ENCODE data around the gene EDC4.
A peak's percentile ranks its signal among the peaks of the same experiment; 100 is the strongest.

The EDC4 gene

DNA sequence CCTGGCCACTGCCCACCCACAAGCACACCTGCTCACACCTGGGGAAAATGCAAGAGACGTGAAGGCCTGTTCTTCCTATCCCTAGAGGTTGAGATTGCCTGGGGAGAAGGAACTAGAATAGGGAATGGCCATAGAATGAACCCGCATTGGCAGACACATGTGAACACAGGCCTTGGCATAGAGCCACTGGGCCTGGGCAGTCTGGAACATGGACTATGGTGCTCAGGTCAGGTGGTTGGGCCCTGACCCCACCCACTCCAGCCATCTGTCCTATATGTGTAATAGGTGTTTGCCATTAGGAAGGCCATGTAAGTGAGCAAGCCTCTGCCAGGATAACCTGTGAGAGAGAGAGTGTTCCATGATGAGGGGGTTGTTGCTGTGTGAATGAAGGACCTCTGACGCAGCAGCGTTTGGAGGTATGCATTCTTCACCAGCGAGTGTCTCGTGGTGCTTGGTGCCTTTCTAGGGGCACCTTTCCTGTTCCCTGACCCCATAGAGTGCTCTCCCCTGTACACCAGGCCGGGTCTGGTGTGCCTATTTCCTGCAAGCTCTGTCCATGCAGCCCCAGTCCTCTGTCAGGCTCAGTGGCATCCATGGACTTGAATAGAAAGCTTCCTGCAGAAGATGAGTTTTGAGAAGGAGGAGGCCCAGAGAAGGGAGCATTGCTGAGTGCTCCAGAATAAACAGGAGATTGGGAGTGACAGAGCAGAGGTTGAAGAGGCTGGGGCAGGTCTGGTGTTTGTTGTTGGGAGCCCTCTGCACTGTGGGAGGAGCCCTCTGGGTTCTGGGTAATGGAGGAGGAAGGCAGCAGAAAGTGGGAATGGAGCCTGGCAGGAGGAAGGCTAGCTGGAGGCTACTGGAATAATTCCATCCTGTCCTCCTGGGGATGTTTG, 43.2 kb downstream of the EDC4 start:
- DNase-seq = no peak

DNA sequence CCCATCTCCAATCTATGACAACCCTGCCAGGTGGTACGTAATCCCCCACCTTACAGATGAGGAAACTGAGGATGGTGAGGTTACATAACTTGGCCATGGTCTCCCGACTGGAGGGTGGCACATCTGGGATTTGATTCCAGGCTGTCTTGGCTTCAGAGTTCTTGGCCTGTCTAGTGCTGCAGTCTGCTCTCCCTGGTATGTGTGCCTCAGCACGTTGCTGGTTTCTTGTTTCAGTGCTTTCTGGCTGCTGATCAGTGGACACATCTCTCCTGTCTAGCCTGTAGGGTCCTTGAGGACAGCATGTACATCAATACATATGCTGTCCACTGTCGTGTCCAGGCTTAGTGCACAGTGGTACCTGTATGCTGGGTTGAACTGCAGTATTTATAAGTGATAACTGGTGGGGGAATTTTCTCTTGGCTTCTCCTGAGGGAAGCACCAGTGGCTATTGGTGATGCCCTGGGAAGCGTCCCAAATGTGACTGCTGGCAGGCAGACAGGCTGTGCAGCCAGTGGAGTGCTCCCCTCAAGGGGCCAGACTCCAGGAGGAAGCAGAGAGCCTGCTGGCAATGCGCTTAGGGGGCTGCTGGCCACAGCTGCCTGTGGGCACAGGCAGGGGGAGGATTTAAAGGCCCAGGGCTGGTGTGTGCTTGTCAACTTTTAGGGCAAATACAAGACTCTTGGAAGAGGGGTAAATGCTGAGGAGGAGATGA, 44.4 kb downstream of the EDC4 start:
- DNase-seq = no peak

DNA sequence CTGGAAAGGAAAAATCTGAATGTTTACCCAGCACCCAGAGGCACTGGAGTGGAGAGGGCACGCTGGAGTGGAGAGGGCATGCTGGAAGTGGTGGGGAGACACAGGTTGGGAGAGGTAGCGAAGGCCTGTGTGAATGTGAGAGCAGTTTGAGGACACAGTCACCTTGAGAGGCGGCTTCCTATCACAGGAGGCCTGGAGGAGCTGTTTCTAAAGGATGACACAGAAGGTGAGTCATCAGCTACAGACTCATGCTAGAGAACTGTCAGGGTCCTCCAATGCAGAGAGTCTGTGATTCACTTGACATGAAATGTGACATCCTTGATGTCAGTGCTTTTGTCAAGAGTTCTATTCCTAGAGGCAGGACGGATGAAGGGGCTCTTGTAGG, 45.0 kb downstream of the EDC4 start:
- DNase-seq = no peak

DNA sequence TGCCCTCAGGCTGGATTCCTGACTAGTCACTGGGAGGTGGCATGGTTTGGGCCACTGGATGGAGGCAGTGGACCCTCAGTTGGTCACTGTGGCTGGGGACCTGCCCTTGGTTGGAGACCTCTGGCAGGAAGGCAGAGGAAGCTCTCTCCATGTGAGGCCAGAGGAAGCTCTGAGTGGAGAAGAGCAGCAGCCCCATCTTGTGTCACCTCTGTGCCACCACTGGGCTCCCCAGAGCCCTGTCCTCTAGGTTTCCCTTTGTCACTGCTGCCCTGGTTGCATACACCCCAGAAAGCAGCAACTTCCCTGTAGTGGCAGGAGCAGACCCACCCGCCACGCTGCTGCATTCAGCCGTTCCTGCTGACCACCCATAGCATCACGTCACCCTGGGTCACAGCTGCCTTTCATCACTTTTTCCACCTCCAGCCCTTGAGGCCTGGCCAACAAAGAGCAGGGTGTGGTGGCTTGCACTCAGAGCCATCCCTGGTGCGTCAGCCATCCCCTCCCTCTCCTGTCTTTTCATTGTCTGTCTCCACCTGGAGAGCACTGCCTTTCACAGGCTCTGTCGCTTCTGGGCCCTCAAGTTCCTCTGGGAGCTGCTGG, 46.9 kb downstream of the EDC4 start:
- DNase-seq = no peak

DNA sequence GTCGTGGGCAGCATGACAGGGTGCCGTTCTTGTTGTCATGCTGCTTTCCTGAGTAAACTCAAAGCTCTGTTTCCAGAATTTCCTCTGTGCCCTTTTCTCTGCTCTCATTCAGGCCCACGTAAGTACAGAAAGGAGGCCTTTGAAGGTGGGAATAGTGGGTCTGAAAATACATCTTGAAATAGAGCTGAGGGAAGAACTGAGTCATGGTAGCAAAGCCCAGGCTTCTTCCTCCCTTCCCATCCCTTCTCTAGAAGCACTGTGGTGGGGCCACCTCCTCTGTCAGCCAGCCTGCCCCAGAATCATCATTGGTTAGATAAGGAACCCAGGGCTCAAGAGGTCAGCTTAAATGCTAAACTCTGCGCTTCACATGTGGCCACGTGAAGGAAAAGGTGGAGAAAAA, 49.4 kb downstream of the EDC4 start:
- DNase-seq = no peak

GRCh38 chr16:67922740-67923139, 49.9 kb downstream of the EDC4 start:
- no peak for DNase-seq

- no peak for DNase-seq
Measured at GRCh38 chr16:67923414-67924116, 50.7 kb downstream of the EDC4 start.

DNA sequence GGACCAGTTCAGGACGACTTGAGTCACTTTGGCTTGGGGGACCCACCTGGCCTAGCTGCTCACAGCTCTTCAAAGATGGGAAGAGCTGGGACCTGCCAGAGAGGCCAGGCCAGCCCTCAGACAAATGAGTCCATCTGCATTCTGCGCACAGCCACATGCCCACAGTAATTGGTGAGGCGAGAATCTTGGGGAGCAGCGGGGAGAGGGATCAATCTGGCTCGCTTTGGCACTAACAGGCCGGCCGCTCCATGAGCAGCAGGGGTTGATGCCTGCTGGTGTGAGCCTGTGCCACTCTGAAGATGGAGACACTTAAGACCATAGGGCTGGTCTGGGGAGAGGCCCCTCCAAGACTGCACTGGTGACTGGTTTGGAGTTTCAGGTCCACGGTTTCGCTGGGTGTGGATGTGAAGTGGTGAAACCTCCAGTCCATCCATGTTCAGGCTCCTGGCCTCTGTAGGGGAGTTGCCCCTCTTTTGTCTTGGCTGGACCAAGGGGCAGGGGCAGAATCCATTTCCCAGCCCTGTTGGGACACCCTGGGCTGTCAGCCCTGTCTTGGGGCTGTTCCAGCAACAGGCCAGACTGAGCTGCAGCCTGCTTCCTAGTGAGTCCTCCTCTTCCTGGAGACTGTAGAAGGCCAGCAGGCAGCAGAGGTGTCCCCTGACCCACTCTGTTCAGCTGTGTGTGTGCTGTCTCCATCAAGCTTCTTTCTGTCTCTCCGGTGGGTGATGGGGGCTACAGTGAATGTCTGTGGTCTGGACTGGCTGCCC, 51.5 kb downstream of the EDC4 start:
- no peak for DNase-seq

DNA sequence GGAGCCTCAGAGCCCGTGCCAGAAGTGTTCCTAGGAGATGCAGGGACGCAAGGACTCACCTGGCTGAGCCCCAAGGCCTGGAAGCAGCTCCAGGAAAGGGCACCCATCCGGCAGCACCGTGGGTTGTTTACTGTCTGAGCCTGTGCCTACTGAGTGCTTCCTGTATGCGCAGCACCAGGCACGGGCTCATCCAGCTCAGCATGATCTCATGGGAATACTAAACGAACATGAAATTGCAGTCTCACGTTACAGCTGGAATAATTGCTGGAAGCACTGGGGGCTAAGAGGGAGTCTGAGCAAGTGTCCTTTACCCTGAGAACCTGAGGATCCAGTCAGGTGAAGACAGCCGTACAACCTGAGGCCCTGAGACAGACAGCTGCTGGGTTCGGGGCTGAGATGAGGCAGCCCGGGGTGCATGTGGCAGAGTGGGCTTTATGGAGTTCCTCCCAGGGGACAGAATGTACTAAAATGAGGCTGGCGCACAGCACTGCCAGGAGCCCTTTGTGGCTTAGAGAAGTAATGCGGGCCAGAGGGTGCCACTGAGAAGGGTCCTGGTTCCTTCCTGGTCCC, 53.4 kb downstream of the EDC4 start:
- DNase-seq = no peak

GRCh38 chr16:67927131-67927941, 54.5 kb downstream of the EDC4 start:
- no peak for DNase-seq

GRCh38 chr16:67928147-67928546, 55.3 kb downstream of the EDC4 start:
- no peak for DNase-seq

DNA sequence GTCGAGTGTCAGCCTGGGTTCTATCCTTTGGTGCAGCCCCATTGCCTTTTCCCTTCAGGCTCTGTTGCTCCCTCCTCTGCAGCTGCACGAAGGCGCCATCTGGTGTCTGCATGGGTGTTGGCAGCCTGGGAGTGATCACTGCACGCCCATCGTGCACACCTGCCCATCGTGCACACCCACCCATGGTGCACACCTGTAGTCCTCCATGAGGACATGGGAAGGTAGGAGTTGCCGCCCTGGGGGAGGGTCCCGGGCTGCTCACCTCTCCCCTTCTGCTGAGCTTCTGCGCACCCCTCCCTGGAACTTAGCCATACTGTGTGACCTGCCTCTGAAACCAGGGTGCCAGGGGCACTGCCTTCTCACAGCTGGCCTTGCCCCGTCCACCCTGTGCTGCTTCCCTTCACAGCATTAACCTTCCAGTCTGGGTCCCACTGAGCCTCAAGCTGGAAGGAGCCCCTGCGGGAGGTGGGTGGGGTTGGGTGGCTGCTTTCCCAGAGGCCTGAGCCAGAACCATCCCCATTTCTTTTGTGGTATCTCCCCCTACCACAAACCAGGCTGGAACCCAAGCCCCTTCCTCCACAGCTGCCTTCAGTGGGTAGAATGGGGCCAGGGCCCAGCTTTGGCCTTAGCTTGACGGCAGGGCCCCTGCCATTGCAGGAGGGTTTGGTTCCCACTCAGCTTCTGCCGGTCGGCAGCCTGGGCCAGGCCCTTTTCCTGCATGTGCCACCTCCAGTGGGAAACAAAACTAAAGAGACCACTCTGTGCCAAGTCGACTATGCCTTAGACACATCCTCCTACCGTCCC, 55.9 kb downstream of the EDC4 start:
- peak; percentile 77 for DNase-seq

- DNase-seq = no peak
Measured at GRCh38 chr16:67930191-67930590, 57.3 kb downstream of the EDC4 start.

- no peak for DNase-seq
Measured at GRCh38 chr16:67930678-67931211, 57.9 kb downstream of the EDC4 start.

Data from retina (tissue), 1 donor.